H9 (cell line): ENCODE data around the gene AFAP1L2. TPM values are rescaled to one million over a fixed set of nuclear protein-coding genes. Genes with fewer than 3 reads are reported as not detected.

Experiments
- DNase-seq: peaks from one replicate; pipeline ENCODE4 v3.0.0-alpha.2; 2017
- H2AFZ ChIP-seq: one replicate; pipeline ENCODE4 v1.6.1; 2013; ENCODE audit warnings: mild to moderate bottlenecking, low read length, control low read depth, moderate library complexity
- H2AK5ac ChIP-seq: 2 replicates; pipeline ENCODE4 v1.6.1; 2013; ENCODE audit warnings: low read length, control low read depth, mixed read lengths; ENCODE audit not compliant: insufficient read length
- H2BK120ac ChIP-seq: one replicate; pipeline ENCODE4 v1.6.1; 2013; ENCODE audit warnings: low read depth, mild to moderate bottlenecking, low read length, control low read depth, inconsistent platforms; ENCODE audit not compliant: poor library complexity, severe bottlenecking
- H2BK12ac ChIP-seq: 2 replicates; pipeline ENCODE4 v1.6.1; 2013; ENCODE audit warnings: low read length, control low read depth, mixed read lengths, low read depth; ENCODE audit not compliant: insufficient read length
- H2BK15ac ChIP-seq: 2 replicates; pipeline ENCODE4 v1.6.1; 2013; ENCODE audit warnings: low read depth, low read length, control low read depth
- H2BK20ac ChIP-seq: one replicate; pipeline ENCODE4 v1.6.1; 2013; ENCODE audit warnings: low read depth, mild to moderate bottlenecking, low read length, control low read depth, inconsistent platforms; ENCODE audit not compliant: poor library complexity, severe bottlenecking
- H2BK5ac ChIP-seq: 2 replicates; pipeline ENCODE4 v1.6.1; 2013; ENCODE audit warnings: low read length, control low read depth, mixed read lengths; ENCODE audit not compliant: insufficient read length
- H3K14ac ChIP-seq: 2 replicates; pipeline ENCODE4 v1.6.1; 2013; ENCODE audit warnings: low read length, control low read depth; ENCODE audit not compliant: insufficient read depth
- H3K18ac ChIP-seq: 2 replicates; pipeline ENCODE4 v1.6.1; 2013; ENCODE audit warnings: low read depth, mild to moderate bottlenecking, mixed read lengths, low read length, control low read depth; ENCODE audit not compliant: insufficient read length
- H3K23ac ChIP-seq: 2 replicates; pipeline ENCODE4 v1.6.1; 2013; ENCODE audit warnings: low read length, control low read depth, mixed read lengths, low read depth; ENCODE audit not compliant: insufficient read length
- H3K23me2 ChIP-seq: 2 replicates; pipeline ENCODE4 v1.6.1; 2013; ENCODE audit warnings: low read depth, mild to moderate bottlenecking, mixed read lengths, low read length, control low read depth; ENCODE audit not compliant: insufficient read length, poor library complexity, severe bottlenecking
- H3K27ac ChIP-seq: 2 replicates; pipeline ENCODE4 v1.5.1; 2013; ENCODE audit warnings: low read length, control low read depth, mixed read lengths, low read depth; ENCODE audit not compliant: insufficient read length
- H3K27me3 ChIP-seq: 2 replicates; pipeline ENCODE4 v1.6.1; 2013; ENCODE audit warnings: low read length, control low read depth, inconsistent platforms; ENCODE audit not compliant: insufficient read depth
- H3K4ac ChIP-seq: 2 replicates; pipeline ENCODE4 v1.6.1; 2013; ENCODE audit warnings: low read depth, mild to moderate bottlenecking, control low read depth, inconsistent platforms, low read length, moderate library complexity
- H3K4me1 ChIP-seq: 2 replicates; pipeline ENCODE4 v1.6.1; 2013; ENCODE audit warnings: low read length, control low read depth, inconsistent platforms; ENCODE audit not compliant: insufficient read depth
- H3K4me2 ChIP-seq: 2 replicates; pipeline ENCODE4 v1.6.1; 2013; ENCODE audit warnings: low read length, control low read depth, mixed read lengths; ENCODE audit not compliant: insufficient read length, insufficient read depth
- H3K56ac ChIP-seq: 2 replicates; pipeline ENCODE4 v1.6.1; 2013; ENCODE audit warnings: low read depth, mild to moderate bottlenecking, mixed read lengths, low read length, control low read depth; ENCODE audit not compliant: insufficient read length
- H3K79me1 ChIP-seq: 2 replicates; pipeline ENCODE4 v1.6.1; 2013; ENCODE audit warnings: low read depth, mild to moderate bottlenecking, moderate library complexity, low read length, control low read depth, inconsistent platforms; ENCODE audit not compliant: insufficient read depth, poor library complexity, severe bottlenecking
- H3K79me2 ChIP-seq: 2 replicates; pipeline ENCODE4 v1.6.1; 2013; ENCODE audit warnings: low read length, control low read depth, inconsistent platforms; ENCODE audit not compliant: insufficient read depth
- H3K9ac ChIP-seq: 2 replicates; pipeline ENCODE4 v1.6.1; 2013; ENCODE audit warnings: low read length, control low read depth, mixed read lengths; ENCODE audit not compliant: insufficient read length; ENCODE audit errors: extremely low read depth
- H3K9me3 ChIP-seq: one replicate; pipeline ENCODE4 v1.6.1; 2013; ENCODE audit warnings: low read depth, low read length, inconsistent platforms; ENCODE audit not compliant: control insufficient read depth
- H3T11ph ChIP-seq: one replicate; pipeline ENCODE4 v1.6.1; 2013; ENCODE audit warnings: mild to moderate bottlenecking, low read length, control low read depth, inconsistent platforms
- H4K20me1 ChIP-seq: one replicate; pipeline ENCODE4 v1.6.1; 2013; ENCODE audit not compliant: control insufficient read depth, insufficient read length, insufficient read depth
- H4K5ac ChIP-seq: 2 replicates; pipeline ENCODE4 v1.6.1; 2013; ENCODE audit warnings: low read depth, mild to moderate bottlenecking, mixed read lengths, low read length, control low read depth; ENCODE audit not compliant: insufficient read length
- H4K8ac ChIP-seq: replicated peaks from 2 replicates; pipeline ENCODE4 v1.6.1; 2013; ENCODE audit warnings: low read length, control low read depth, mixed read lengths, low read depth; ENCODE audit not compliant: insufficient read length
- H4K91ac ChIP-seq: 2 replicates; pipeline ENCODE4 v1.6.1; 2013; ENCODE audit warnings: low read depth, mild to moderate bottlenecking, moderate library complexity, mixed read lengths, low read length, control low read depth; ENCODE audit not compliant: insufficient read length
- H3K27ac Mint-ChIP-seq, 3 experiments: 2 replicates in 2 of 3; 3 replicates in 1 of 3; pipeline ENCODE4 v1.8.0; 2020 to 2021; ENCODE audit warnings: mixed read lengths in 3 of 3, mild to moderate bottlenecking in 1 of 3, moderate library complexity in 1 of 3
- H3K27me3 Mint-ChIP-seq: 2 replicates; pipeline ENCODE4 v1.8.0; 2021; ENCODE audit warnings: low read depth, mild to moderate bottlenecking, moderate library complexity, mixed read lengths
- H3K36me3 Mint-ChIP-seq, 3 experiments: 2 replicates in 2 of 3; 3 replicates in 1 of 3; pipeline ENCODE4 v1.8.0; 2020 to 2021; ENCODE audit warnings: low read depth in 3 of 3, mixed read lengths in 3 of 3; ENCODE audit not compliant: insufficient read depth in 1 of 3
- H3K4me1 Mint-ChIP-seq, 2 experiments: 2 replicates each; pipeline ENCODE4 v1.8.0; 2020; ENCODE audit warnings: mixed read lengths in 2 of 2
- H3K4me3 Mint-ChIP-seq, 2 experiments: 2 replicates in 1 of 2; 3 replicates in 1 of 2; pipeline ENCODE4 v1.8.0; 2020 to 2021; ENCODE audit warnings: mild to moderate bottlenecking in 2 of 2, mixed read lengths in 2 of 2, moderate library complexity in 1 of 2
- H3K9me3 Mint-ChIP-seq, 2 experiments: 2 replicates in 1 of 2; 3 replicates in 1 of 2; pipeline ENCODE4 v1.8.0; 2020; ENCODE audit warnings: mild to moderate bottlenecking in 2 of 2, mixed read lengths in 2 of 2, moderate library complexity in 1 of 2
- CTCF ChIP-seq: fragments of 200-600 bp; sonication (generic); conservative IDR thresholded peaks from 3 replicates; pipeline ENCODE4 v1.8.0; 2021; ENCODE audit warnings: antibody characterized with exemption, mild to moderate bottlenecking
- WGBS: extraction: QIAGEN DNeasy Blood & Tissue Kit; methylation state at CpG from one replicate; pipeline ENCODE4 v1.1.7; 2013; ENCODE audit warnings: missing lambda C conversion rate, low lambda C conversion rate, mixed read lengths; ENCODE audit not compliant: insufficient read length; ENCODE audit errors: extremely low coverage; 5-methylcytosine and 5-hydroxymethylcytosine counted together
- total RNA-seq: library from RNA; stranded (reverse); gene quantifications from 2 replicates; pipeline ENCODE4 v1.2.1, GENCODE V29; 2021

The AFAP1L2 gene
- total RNA-seq, 1 experiment from 2014 or later = 0.77 TPM

GRCh38 chr10:114271779-114272167 lies 132.5 kb downstream of the AFAP1L2 start:
- no CpG with 5 or more reads among the region's 4 CpGs for WGBS
- Histone ChIP-seq H3K56ac (no peak overlapping the region), H4K5ac (no peak overlapping the region), H2BK20ac (no peak overlapping the region), H2BK5ac (no peak overlapping the region), H3K9me3 (no peaks in the 10 kb centered on the region), H4K91ac (no peak overlapping the region), H2BK120ac (no peak overlapping the region), H3T11ph (no peak overlapping the region), H3K27me3 (no peaks in the 10 kb centered on the region), H2BK12ac (no peak overlapping the region), H2AFZ (no peak overlapping the region), H3K18ac (no peak overlapping the region), H3K4me1 (no peaks in the 10 kb centered on the region), H3K9ac (no peak overlapping the region), H2AK5ac (no peak overlapping the region), H3K79me1 (no peaks in the 10 kb centered on the region), H3K4me2 (no peak overlapping the region), H3K79me2 (no peaks in the 10 kb centered on the region), H3K27ac (no peak overlapping the region), H3K23me2 (no peaks in the 10 kb centered on the region), H4K8ac (no peak overlapping the region), H4K20me1 (no peaks in the 10 kb centered on the region), H3K14ac (no peak overlapping the region), H3K23ac (no peak overlapping the region), H3K4ac (no peak overlapping the region), H2BK15ac (no peak overlapping the region)
- no peak overlapping the region for H3K27ac Mint-ChIP-seq
- H3K27me3 Mint-ChIP-seq = peaks cover 5% of the 10 kb centered on the region
- no peak for DNase-seq
- TF ChIP-seq CTCF = no peak
- no peaks in the 10 kb centered on the region for H3K36me3 Mint-ChIP-seq
- H3K4me3 Mint-ChIP-seq = no peak overlapping the region
- no peaks in the 10 kb centered on the region for H3K9me3 Mint-ChIP-seq
- H3K4me1 Mint-ChIP-seq = no peaks in the 10 kb centered on the region
